ENCODE results near the gene CCDC6. TPM values are rescaled to one million over a fixed set of nuclear protein-coding genes. Genes with fewer than 3 reads are reported as not detected.
"Not testable (repeated sequence)": the region's sequence is repeated elsewhere in the genome, so short reads cannot be mapped to it uniquely, and the experiment has no call there.

CCDC6 gene
- polyA plus RNA-seq, 1 donor (not counting 4 experiments of a cell fraction or from before 2014, with no cell fraction given) = 46.5 TPM

DNA sequence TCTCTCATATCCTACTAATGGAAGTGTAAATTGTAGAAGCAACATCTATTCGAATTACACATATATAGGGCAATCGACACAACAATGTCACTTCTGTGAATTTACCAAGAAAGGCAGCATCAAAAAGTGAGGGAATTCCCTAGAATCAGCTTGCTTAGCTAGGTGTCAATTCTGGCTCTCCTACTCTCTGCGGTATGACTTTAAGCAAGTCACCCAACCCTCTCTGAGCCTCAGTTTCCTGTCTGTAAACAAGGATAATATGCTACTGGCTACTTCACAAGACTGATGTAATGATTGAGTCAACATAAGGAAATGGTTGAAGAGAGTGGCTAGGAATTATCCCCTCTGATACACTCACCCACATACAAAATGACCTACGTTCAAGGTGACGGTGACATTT, 19.4 kb downstream of the CCDC6 start:
- H3K9me3 ChIP-seq (ENCODE audit: control insufficient read depth, low read depth, low read length) = no peaks in the 10 kb centered on the region
- TF ChIP-seq, protein P1, sequence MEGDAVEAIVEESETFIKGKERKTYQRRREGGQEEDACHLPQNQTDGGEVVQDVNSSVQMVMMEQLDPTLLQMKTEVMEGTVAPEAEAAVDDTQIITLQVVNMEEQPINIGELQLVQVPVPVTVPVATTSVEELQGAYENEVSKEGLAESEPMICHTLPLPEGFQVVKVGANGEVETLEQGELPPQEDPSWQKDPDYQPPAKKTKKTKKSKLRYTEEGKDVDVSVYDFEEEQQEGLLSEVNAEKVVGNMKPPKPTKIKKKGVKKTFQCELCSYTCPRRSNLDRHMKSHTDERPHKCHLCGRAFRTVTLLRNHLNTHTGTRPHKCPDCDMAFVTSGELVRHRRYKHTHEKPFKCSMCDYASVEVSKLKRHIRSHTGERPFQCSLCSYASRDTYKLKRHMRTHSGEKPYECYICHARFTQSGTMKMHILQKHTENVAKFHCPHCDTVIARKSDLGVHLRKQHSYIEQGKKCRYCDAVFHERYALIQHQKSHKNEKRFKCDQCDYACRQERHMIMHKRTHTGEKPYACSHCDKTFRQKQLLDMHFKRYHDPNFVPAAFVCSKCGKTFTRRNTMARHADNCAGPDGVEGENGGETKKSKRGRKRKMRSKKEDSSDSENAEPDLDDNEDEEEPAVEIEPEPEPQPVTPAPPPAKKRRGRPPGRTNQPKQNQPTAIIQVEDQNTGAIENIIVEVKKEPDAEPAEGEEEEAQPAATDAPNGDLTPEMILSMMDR (optimal IDR thresholded peaks at IDR 0.05 in 1 of 3, IDR thresholded peaks at IDR 0.05 in 1 of 3, conservative IDR thresholded peaks at IDR 0.05 in 1 of 3; ENCODE audit: extremely low read depth in 1 of 3, insufficient read depth in 2 of 3, low read length in 3 of 3) = no peak
- TF ChIP-seq EZH2 (IDR thresholded peaks at IDR 0.05; ENCODE audit: low read length) = no peak
- no peak overlapping the region for H2AFZ ChIP-seq (ENCODE audit: control insufficient read depth, low read length)
- FAIRE-seq (no peak), DNase-seq (ENCODE audit: low read depth, low spot score) (no peak)
- H3K4me1 ChIP-seq (ENCODE audit: control insufficient read depth, extremely low read depth, insufficient read depth, low read length) = no peaks in the 10 kb centered on the region
- H3K4me2 ChIP-seq (ENCODE audit: control insufficient read depth, extremely low read depth, insufficient read depth, low read depth, low read length) = no peak overlapping the region
- dilution Hi-C loops (cut with MboI; ENCODE audit: extremely low pct_ligation_motif_present, low sequenced_read_pairs) = no loop called here
- peaks cover 3% of the 10 kb centered on the region for H3K9me1 ChIP-seq (ENCODE audit: control insufficient read depth, extremely low read depth, insufficient read depth, low read length)
- H4K20me1 ChIP-seq (ENCODE audit: control insufficient read depth, extremely low read depth, insufficient read depth, low read length) = peaks cover 7% of the 10 kb centered on the region
- peaks cover 86% of the 10 kb centered on the region for H3K79me2 ChIP-seq (ENCODE audit: control insufficient read depth, insufficient read depth, low read length)
- H3K4me3 ChIP-seq (ENCODE audit: control insufficient read depth in 2 of 3, extremely low read depth in 1 of 3, insufficient read depth in 2 of 3, low read depth in 1 of 3, low read length in 3 of 3) = no peak overlapping the region
- H3K36me3 ChIP-seq (ENCODE audit: control insufficient read depth in 2 of 2, extremely low read depth in 1 of 2, insufficient read depth in 2 of 2, low read length in 2 of 2) = peaks cover 11 to 13% of the 10 kb centered on the region in 2 experiments
- no peak overlapping the region for H3K9ac ChIP-seq (ENCODE audit: control insufficient read depth, extremely low read depth, insufficient read depth, low read length)
- H3K27ac ChIP-seq (ENCODE audit: control insufficient read depth, insufficient read depth, low read length) = no peak overlapping the region
- no peaks in the 10 kb centered on the region for H3K27me3 ChIP-seq (ENCODE audit: control insufficient read depth, extremely low read depth, insufficient read depth, low read length)

DNA sequence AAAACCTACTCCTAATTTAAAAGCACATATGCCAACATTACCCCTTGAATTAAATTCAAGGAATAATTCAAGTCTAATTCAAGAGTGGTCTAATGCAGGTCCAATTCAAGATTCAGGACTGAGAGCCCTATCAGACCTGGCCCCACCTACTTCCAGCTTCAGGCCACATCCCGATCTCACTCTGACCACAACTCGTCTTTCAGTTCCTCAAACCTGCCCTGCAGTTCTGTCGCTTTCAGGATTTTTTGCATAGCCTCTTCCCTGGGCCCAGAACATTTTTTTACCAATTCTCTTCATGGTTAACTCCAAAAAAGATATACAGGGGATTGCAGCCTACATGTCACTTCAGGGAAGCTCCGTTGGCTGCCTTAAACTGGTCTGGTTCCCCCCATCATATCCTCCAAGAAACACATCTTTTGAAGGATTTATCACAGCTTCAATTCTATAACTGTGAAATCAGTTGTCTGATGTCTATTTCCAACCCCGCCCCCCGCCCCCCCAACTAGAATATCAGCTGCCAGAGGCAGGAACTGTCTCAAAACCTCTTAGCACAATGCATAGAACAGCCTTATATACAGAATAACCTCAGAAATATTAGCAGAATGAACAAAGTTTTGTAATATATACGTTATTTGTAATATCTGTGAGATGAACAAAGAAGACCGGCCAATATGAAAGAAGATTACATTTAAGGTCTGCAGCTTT, 20.8 kb downstream of the CCDC6 start:
- Histone ChIP-seq H3K27ac (ENCODE audit: control insufficient read depth, insufficient read depth, low read length) (no peak overlapping the region), H3K4me3 (ENCODE audit: control insufficient read depth in 2 of 3, extremely low read depth in 1 of 3, insufficient read depth in 2 of 3, low read depth in 1 of 3, low read length in 3 of 3) (no peak overlapping the region), H3K9me1 (ENCODE audit: control insufficient read depth, extremely low read depth, insufficient read depth, low read length) (peaks cover 3% of the 10 kb centered on the region), H2AFZ (ENCODE audit: control insufficient read depth, low read length) (no peak overlapping the region), H3K4me1 (ENCODE audit: control insufficient read depth, extremely low read depth, insufficient read depth, low read length) (peaks cover 2% of the 10 kb centered on the region), H3K9ac (ENCODE audit: control insufficient read depth, extremely low read depth, insufficient read depth, low read length) (no peak overlapping the region), H3K79me2 (ENCODE audit: control insufficient read depth, insufficient read depth, low read length) (peaks cover 84% of the 10 kb centered on the region), H3K9me3 (ENCODE audit: control insufficient read depth, low read depth, low read length) (no peaks in the 10 kb centered on the region), H3K4me2 (ENCODE audit: control insufficient read depth, extremely low read depth, insufficient read depth, low read depth, low read length) (no peak overlapping the region), H4K20me1 (ENCODE audit: control insufficient read depth, extremely low read depth, insufficient read depth, low read length) (peaks cover 7% of the 10 kb centered on the region), H3K36me3 (ENCODE audit: control insufficient read depth in 2 of 2, extremely low read depth in 1 of 2, insufficient read depth in 2 of 2, low read length in 2 of 2) (peaks cover 11 to 13% of the 10 kb centered on the region in 2 experiments), H3K27me3 (ENCODE audit: control insufficient read depth, extremely low read depth, insufficient read depth, low read length) (no peaks in the 10 kb centered on the region)
- no peak for DNase-seq (ENCODE audit: low read depth, low spot score)
- dilution Hi-C loops (cut with MboI; ENCODE audit: extremely low pct_ligation_motif_present, low sequenced_read_pairs) = no loop called here
- FAIRE-seq = no peak
- TF ChIP-seq EZH2 (IDR thresholded peaks at IDR 0.05; ENCODE audit: low read length) = no peak
- TF ChIP-seq, protein P1 (optimal IDR thresholded peaks at IDR 0.05 in 1 of 3, IDR thresholded peaks at IDR 0.05 in 1 of 3, conservative IDR thresholded peaks at IDR 0.05 in 1 of 3; ENCODE audit: extremely low read depth in 1 of 3, insufficient read depth in 2 of 3, low read length in 3 of 3) = no peak

- H3K9ac ChIP-seq (ENCODE audit: control insufficient read depth, extremely low read depth, insufficient read depth, low read length); H3K4me1 ChIP-seq (ENCODE audit: control insufficient read depth, extremely low read depth, insufficient read depth, low read length); H3K9me3 ChIP-seq (ENCODE audit: control insufficient read depth, low read depth, low read length); H3K9me1 ChIP-seq (ENCODE audit: control insufficient read depth, extremely low read depth, insufficient read depth, low read length); dilution Hi-C loops (cut with MboI; ENCODE audit: extremely low pct_ligation_motif_present, low sequenced_read_pairs); H3K4me2 ChIP-seq (ENCODE audit: control insufficient read depth, extremely low read depth, insufficient read depth, low read depth, low read length); H3K27me3 ChIP-seq (ENCODE audit: control insufficient read depth, extremely low read depth, insufficient read depth, low read length); H4K20me1 ChIP-seq (ENCODE audit: control insufficient read depth, extremely low read depth, insufficient read depth, low read length); DNase-seq (ENCODE audit: low read depth, low spot score); H3K27ac ChIP-seq (ENCODE audit: control insufficient read depth, insufficient read depth, low read length); H2AFZ ChIP-seq (ENCODE audit: control insufficient read depth, low read length); H3K36me3 ChIP-seq (ENCODE audit: control insufficient read depth in 2 of 2, extremely low read depth in 1 of 2, insufficient read depth in 2 of 2, low read length in 2 of 2); H3K4me3 ChIP-seq (ENCODE audit: control insufficient read depth in 2 of 3, extremely low read depth in 1 of 3, insufficient read depth in 2 of 3, low read depth in 1 of 3, low read length in 3 of 3); FAIRE-seq: not testable (repeated sequence)
- H3K79me2 ChIP-seq (ENCODE audit: control insufficient read depth, insufficient read depth, low read length) = peaks cover 84% of the 10 kb centered on the region
These were observed 21.5 kb downstream of the CCDC6 start for GRCh38 chr10:59884893-59885292.

All from keratinocyte (primary cell).